GOT3 (cell line): ENCODE measurements around the gene GAST.
A peak's percentile ranks its signal among the peaks of the same experiment; 100 is the strongest.

Experiments
- DNase-seq: peaks from one replicate; lab custom pipeline; 2025; ENCODE audit warnings: mixed read lengths; lab: John Stamatoyannopoulos, UW

The GAST gene

DNA sequence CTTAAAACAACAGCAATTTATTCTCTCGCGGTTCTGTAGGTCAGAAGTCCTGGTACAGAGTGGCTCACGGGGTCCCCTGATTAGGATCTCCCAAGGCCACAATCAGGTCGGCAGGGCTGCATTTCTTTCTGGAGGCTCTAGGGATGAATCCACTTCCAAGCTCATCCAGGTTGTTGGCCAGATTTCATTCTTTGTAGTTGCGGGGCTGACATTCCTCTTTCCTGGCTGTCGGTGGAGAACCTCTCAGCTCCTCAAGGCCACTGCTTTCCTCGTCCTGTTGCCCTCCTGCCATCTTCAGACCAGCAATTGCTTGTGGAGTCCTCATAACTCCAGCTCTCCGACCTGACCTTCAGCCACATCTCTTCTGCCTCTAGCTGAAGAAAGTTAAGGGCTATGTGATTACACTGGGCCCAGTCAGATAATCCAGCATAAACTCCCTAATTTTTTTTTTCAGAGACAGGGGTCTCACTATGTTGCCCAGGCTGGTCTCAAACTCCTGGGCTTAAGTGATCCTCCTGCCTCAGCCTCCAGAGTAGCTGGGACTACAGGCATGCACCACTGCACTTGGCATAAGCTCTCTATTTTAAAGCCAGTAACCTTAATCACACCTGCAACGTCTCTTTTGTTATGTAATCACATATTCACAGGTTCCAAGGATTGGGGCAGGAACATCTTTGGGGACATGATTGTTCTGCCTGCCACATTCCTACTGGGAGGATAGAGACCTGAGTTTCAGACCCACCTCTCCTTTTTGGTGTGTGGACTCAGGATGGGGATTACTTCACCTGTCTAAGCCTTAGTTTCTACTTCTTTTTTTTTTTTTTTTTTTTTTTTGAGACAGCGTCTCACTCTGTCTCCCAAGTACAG, 4.1 kb upstream of the GAST start:
- no peak for DNase-seq

DNA sequence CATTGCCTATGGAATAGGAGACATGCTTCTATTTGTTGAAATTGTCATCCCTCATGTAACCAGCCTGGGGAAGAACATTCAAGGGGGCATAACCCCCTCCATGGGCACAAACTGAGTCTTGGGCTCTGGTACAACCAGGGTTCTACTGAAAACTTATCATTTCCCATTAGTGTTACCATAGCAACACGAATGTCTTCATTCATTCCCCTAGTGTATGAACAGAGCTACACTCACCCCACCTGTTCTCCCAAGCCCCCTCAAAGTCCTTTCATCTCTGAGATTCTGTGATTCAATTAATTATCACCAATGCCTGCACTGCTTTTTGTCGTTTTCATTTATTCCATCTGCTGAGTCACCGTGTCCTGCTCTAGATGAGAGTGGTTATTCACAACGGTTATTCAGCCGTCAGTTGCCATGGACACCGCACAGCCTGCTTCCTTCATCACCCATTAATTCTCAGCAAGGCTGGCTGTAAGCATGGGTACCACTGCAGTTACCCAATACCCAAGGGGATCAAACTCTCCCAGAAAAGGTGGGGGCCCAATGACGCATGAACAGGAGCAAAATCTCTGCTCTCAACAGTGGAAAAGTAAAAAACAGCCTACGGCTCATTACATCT, 1.6 kb upstream of the GAST start:
- peak; percentile 69 for DNase-seq

DNA sequence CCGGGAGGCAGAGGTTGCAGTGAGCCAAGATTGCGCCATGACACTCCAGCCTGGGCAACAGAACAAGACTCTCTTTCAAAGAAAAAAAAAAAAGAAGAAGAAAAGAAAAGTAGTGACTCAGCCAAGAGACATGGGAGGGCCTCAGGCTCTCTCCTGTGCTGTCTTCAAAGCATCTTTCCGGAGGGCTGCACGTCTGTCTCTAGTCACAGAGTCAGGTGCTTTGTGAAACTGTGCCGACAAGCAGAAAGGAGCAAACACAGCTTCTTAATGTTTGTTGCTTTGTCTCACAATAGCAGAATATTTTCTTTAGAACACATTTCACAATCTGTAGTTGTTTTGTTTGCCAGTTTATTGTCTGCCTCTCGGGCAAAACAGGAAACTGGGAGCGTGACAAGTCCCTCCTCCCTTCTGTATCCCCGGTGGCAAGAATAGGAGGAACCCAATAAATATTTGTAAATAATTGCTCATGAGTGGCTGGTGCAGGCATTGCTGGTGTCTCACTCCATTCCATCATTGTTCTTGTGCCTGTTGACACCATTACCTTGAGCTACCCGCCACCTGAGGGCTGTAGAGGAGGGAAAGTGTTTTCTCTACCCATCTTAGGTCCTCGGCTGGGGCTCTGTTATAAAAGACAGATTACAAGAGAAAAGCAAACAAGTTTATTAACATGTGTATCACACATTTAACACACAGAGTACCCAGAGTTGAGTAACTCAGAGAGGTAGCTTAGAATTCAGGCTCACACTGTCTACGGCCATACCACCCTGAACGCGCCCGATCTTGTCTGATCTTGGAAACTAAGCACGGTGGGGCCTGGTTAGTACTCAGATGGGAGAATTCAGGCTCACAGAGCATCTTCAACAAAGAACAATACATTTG, 5.5 kb downstream of the GAST start:
- DNase-seq = no peak

DNA sequence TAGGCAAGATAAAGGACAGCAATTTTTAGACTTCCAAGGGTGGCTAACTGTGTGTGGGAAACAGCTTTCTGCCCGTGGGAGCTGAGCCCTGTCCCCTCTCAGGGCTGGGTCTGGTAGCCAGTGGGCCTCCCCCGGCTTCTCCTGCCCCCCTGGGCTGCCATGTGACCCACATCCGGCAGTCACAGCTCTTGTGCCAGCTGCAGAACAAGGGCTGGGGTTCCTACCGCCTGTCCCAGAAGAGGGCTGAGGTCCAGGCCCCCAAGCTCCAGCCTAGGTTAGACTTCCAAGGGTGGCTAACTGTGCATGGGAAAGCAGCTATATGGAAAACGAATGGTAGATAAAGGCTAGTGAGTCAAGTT, 6.1 kb downstream of the GAST start:
- no peak for DNase-seq

DNA sequence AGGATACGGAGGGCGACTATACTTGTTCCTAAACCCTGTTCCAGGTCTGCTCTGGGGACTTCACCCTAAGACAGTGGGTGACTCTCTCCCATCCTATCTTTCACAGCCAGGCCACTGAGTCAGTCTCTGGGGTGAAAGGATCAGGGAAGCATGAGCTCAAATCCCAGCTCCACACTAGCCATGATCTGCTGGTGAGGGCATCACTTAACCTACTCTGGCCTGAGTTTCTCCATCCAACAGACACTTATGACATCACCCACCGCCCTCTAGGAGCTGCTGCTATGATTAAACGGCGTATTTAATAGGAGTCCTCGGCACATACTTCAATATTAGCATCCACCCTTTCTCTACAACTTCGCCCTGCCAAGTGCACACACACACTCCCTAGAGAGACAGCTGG, 10.1 kb downstream of the GAST start:
- no peak for DNase-seq

DNA sequence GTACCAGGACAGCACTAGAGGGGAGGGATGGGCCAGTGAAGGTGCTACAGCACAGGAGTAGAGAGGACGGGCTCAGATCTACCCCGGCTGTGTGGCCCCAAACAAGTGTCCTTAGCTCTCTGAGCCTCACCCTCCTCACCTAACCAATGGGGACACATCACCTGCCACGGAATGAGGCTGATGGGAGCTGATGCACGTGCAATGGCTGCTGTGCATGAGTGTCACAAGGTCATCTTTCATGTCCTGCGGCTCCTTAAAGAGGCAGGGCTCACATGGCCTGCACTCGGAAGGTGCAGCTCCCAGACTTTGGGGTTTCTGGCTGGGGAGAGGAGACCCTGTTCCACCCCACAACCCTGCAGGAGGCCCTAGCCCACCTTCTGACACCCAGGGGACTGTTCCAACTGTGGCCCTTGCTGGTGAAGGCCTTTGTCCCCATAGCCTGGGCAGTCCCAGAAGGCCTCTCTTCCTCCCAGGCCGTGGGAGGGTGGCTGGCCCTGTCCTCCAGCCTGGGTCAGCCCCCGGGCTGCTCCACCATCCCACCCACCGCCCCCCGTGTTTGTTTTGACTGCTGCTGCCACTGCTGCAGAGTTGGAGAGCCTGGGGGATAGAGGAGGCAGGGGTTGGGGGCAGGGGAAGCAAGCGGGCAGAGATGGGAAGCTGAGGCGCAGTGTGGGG, 11.8 kb downstream of the GAST start:
- DNase-seq = no peak

DNA sequence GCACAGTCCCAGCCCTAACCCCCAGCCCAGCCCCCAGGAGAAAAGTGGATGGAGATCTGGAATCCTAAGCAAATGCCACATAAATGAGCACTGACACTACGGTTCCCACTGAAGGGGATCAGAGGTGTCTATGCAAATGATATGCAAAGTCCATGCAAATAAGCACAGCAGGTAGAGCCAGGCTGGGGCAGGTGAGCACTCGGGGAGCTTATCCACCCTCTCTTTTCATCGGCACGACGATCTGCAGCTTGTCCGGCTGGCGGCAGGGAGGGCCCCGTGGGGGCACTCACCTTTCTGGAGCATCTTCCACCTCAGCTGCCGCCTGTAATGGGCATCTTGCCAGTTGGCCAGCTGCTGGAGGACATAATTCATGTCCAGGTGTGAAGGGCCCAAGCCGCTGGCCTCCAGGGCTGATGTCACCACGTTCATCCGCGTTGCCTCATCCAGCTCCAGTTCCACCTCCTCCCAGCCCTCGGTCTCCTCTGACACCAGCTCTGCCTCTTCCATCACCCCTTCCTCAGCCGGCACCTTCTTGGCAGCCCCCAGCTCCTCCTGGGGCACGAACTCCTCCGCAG, 12.4 kb downstream of the GAST start:
- DNase-seq = no peak

DNA sequence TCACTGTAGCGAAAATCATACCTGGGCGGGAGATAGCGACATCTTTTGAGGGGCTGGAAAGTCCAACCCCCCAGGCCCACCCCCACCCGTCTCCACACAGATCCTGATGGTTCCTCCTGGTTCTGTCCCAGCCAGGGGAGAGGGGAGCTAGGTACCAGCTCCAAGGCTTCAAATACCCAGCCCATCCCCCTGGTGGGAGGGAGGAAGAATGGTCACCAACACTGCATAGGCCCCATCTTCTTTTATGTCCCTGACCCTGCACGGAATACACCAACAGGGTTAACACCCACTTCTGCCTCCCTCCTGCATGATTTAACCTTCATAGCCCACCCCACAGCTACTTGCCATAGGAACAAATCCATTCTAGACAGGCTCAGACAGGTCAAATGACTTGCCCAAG, 13.0 kb downstream of the GAST start:
- DNase-seq = no peak

DNA sequence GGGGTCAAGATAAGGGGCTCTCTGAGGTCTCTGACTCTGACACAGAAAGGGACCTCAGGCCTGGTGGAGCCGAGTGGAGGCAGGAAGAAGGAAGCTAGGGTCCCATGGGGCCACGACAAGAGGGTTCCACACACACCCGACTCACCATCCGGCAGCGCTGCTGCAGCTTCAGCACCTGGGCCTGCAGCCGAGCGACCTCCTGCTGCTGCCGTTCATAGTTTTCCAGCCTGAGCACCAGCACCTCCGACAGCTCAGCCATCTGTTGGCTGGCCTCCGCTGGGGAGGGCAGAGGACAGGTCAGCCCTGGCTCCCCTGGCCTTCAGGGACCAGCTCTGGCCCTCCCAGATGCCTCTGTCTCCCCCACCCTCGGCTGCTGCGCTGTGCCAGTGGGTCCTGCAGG, 15.9 kb downstream of the GAST start:
- DNase-seq = no peak

DNA sequence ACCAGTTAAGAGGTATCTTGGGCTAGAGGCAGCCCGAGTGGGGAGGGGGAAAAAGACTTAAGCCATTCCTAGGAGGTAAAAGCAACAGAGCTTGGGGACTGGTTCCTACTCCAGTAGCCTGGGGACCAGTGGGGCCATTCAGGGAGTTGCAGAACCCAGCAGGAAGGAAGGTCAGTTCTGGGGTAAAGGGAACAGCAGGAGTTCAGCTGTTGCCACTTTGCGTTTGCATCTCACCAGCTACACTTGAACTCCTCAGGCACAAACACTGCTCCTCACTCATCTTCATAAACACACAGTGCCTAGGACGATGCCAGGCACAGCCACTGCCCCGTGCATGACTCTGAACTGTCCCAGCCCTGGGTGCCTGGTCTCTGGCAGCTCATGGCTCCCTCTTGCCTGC, 18.3 kb downstream of the GAST start:
- DNase-seq = no peak

DNA sequence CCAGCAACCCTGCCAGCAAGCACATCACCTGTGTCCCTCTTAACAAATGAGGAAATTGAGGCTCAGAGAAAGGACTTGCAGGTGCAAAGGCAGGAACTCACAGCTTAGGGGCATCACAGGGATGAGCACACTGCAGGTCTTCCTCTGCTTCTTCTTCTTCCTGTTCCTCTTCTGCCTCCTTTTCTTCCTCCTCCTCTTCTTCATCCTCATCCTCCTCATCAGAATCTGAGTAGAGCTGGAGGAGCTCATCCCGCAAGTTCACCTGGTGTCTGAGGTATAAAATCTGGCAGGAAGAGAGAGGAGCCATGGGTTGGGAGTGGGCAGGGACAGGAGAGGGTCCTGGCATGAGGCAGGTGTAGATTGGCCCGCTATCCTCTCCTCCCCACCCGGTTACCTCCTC, 19.7 kb downstream of the GAST start:
- DNase-seq = no peak

DNA sequence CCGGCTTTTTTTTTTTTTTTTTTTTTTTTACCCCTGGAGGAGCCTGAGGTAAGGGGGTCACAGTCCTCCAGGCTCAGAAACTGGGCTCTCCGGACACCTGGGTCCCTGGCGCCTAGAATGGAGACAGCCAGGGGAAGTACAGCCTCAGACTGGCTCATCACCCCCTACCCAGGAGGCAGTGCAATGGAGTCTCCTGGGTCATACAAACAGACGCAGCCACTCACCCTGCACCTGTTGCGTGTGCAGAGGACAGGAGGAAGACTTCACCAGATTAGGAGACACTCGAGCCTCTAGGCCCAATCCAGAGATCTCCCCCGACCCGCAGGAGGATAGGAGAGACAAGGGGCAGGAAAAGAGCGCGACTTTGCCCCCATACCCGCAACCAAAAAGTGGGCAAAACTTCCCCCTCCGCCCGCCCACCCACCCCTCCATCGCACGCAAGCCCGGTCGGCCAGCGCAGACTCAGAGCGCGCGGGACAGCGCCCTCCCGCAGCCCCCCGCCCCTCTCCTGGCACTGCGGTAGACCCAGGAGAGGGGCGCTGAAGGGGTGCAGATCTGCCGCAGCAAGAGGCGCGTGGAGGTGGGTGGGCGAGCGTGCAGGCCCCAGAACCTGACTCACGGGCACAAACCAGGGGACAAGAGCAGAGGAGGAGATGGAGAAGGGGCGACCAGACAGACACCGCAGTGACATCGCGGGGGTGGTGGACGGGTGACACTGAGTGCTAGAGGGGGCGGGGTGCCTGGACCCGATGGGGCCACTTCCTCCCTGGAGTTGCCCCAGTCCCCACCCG, 21.4 kb downstream of the GAST start:
- no peak for DNase-seq

DNA sequence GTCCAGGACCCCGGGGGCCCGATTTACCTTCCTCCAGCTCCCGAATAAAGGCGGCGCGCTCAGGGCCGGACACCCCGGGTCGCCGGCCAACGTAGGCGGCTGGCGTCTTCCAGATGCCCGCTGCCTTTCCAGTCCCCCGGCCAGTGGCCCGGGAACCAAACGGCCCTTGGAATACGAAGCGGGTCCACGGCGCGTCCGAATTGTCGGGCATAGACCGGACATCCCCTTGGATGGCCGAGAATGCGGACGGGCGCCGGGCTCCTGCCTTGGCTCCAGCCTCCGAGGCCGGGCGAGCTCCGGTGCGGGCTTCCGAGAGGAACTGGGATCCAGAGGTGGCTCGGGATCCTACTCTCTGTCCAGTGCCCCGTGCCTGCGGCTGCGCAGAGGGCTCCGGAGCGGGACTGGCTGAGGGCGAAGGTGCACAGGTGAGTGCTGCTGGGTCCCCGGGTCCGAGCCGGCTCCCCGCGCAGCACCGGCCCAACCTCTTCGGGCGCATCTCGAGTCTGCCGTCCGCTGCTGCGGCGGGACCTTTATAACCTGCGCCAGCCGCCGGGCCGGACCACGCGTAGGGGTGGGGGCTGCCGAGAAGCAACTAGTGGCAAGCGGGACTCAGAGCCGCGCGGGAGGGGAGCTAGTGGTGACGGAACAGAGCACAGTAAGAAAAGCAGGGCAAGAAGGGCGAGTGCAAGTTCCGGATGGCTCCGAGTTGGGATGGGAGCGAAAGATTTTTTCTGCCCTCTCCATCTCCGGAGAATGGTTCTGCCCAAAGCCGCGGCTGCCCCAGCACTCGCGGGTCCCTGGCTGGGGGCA, 22.2 kb downstream of the GAST start, which contains the start of gene HAP1:
Gene HAP1, minus strand, starts transcription at position 505 of the 810 bp plus-strand sequence. Its CDS starts 9 bp downstream, at position 496.
- no peak for DNase-seq

DNA sequence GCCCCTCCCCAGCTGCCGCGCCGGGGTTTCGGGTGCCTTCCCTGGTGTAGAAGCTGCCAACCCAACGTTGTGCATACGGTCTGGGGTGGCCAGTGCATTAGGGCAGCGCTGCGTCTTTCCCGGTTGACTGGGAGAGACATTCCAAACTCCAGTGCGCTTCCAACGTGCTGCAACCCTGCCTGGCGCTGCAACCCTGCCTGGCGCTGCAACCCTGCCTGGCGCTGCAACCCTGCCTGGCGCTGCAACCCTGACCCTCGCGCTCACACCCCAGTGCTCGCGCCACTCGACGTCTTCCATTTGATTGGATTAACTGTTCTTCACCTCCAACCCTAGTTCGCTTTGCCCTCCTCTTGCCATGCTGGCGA, 22.8 kb downstream of the GAST start:
- DNase-seq = no peak

DNA sequence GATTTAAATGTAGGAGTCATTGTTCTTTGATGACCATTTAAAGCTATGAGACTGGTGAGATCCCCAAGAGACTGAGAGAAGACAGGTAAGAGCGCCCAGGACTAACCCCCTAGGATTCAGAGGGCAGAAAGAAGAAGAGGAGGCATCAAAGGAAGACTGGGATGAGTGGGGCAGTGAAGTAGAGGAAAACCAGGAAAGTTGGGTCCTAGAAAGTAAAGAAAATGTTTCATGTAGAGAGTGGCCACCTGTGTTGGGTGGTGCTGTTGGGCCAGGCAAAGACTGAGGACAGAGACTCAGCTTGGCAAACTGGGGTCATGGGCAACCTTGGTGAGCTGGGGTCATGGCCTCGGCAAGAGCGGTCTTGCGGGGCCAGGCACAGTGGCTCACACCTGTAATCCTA, 23.6 kb downstream of the GAST start:
- no peak for DNase-seq

DNA sequence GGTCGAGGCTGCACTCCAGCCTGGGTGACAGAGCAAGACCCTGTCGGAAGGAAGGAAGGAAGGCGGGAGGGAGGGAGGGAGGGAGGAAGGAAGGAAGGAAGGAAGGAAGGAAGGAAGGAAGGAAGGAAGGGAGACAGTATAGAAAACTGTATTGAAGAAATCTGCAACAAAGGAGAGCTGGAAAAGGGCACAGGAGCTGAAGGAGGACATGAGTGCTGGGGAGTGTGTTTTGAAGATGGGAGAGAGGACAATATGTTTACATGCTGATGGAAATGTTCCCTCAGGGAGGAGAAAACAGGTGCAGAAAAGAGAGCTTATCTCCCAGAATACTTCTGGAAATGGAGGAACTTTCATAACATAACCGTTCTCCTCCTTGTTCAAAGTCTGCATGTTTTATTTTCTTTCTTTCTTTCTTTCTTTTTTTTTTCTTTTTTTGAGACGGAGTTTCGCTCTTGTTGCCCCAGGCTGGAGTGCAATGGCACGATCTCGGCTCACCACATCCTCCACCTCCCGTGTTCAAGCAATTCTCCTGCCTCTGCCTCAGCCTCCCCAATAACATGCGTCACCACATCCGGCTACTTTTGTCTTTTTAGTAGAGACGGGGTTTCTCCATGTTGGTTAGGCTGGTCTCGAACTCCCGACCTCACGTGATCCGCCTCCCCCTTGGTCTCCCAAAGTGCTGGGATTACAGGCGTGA, 25.0 kb downstream of the GAST start:
- no peak for DNase-seq

DNA sequence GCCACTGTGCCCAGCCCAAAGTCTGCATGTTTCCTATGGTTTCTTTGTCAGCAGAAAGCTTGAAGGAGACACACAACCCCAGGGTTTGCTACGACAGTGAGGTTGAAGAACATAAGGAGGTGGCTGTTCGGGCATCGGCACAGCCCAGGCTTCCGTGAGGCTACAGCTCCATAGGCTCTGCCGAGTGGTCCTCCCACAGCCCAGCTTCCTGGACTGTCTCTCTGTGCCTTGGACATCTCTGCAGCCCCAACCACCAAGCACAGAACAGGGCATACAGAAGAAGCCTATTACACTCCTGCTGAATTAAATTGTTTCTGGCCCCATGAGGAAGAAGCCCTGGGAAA, 25.5 kb downstream of the GAST start:
- no peak for DNase-seq

DNA sequence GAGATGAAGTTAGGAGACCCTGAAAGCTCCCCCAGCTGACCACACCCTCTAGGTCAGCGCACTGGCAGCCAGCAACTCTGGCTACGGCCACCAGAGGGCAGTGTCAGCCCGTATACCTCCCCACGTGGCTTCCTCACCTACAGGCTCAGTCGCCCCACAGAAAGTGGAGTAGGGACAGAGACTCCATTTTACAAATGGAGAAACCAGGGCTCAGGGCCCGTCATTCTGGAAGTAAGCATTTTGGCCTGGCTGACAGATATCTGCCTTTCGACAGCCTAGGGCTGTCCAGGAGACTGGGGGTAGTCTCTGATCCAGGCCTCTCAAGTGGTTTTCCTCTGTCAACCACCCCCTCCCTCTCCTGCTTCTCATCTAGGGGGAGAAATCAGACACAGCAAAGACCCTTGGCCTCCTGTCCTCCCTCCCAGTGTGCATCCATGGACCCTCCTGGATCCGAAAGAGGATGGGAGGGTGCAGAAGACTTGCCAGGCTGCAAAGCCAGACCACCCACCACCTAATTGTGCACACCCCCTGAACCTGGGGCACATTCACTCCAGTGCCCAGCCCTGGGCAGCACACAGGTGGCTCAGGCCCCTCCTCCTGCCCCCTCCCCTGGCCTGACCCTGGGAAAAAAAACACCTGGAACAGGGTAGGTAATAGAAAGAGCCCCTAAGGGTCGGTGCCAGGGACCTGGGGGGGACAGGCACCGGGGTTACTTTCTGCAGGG, 26.1 kb downstream of the GAST start:
- peak; percentile 32 for DNase-seq

DNA sequence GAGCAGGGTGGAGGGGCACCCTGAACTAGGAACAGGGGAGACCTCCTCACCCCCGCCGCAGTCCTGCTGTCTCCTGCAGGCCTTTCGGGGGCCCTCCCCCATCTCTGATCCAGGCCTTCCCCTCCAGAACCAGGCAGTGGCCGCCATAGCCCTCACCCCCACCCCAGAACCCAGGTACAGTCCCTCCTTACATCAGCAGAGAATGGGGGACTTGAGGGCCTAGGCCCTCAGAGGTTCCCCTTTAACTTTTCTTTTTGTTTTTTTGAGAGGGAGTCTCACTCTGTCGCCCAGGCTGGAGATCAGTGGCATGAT, 26.6 kb downstream of the GAST start:
- DNase-seq = no peak
